Parathyroid adenoma (tissue), 2 donors: ENCODE data around the gene ZNF2.
A peak's percentile ranks its signal among the peaks of the same experiment; 100 is the strongest.

Source experiments
- H2AFZ ChIP-seq: fragments of 300-600 bp; sonication (generic); one replicate; pipeline ENCODE4 v1.7.0; 2017; ENCODE audit warnings: antibody characterized with exemption, mild to moderate bottlenecking
- H3K27ac ChIP-seq: fragments of 300-600 bp; sonication (generic); one replicate; pipeline ENCODE4 v1.7.0; 2017
- H3K27me3 ChIP-seq: fragments of 300-600 bp; sonication (generic); one replicate; pipeline ENCODE4 v1.7.0; 2017; ENCODE audit warnings: low read length; ENCODE audit not compliant: control insufficient read depth, insufficient read depth
- H3K36me3 ChIP-seq: fragments of 300-600 bp; sonication (generic); one replicate; pipeline ENCODE4 v1.7.0; 2017; ENCODE audit warnings: low read length; ENCODE audit not compliant: control insufficient read depth, insufficient read depth
- H3K4me1 ChIP-seq: fragments of 300-600 bp; sonication (generic); one replicate; pipeline ENCODE4 v1.7.0; 2017; ENCODE audit warnings: control low read depth
- H3K4me2 ChIP-seq: fragments of 300-600 bp; sonication (generic); one replicate; pipeline ENCODE4 v1.7.0; 2017; ENCODE audit warnings: low read length
- H3K4me3 ChIP-seq: fragments of 300-600 bp; sonication (generic); one replicate; pipeline ENCODE4 v1.7.0; 2017; ENCODE audit warnings: low read depth, low read length
- H3K79me2 ChIP-seq: fragments of 300-600 bp; sonication (generic); one replicate; pipeline ENCODE4 v1.7.0; 2017; ENCODE audit warnings: control low read depth
- H3K9ac ChIP-seq: fragments of 300-600 bp; sonication (generic); one replicate; pipeline ENCODE4 v1.7.0; 2017; ENCODE audit warnings: mild to moderate bottlenecking
- H3K9me3 ChIP-seq: fragments of 300-600 bp; sonication (generic); one replicate; pipeline ENCODE4 v1.7.0; 2017; ENCODE audit warnings: low read length; ENCODE audit not compliant: control insufficient read depth
- CTCF ChIP-seq: fragments of 300-600 bp; sonication (generic); IDR thresholded peaks from one replicate; pipeline ENCODE4 v1.7.0; 2017; ENCODE audit warnings: antibody characterized with exemption, mild to moderate bottlenecking
- donor health status: primary hyperparathyroidism.

The ZNF2 gene

GRCh38 chr2:95207111-95207961 lies 41.7 kb downstream of the ZNF2 start, which contains the start of gene ZNF892:
Gene ZNF892, plus strand, starts transcription at chr2:95207521. Its CDS starts 295 bp downstream, at chr2:95207816.
- Histone ChIP-seq H3K36me3 (no peaks in the 10 kb centered on the region), H3K27ac (peak within 1 kb of the TSS; percentile 79), H2AFZ (peak within 1 kb of the TSS; percentile 99), H3K9me3 (no peaks in the 10 kb centered on the region), H3K4me1 (peaks cover 3% of the 10 kb centered on the region), H3K4me3 (peak within 1 kb of the TSS; percentile 74), H3K4me2 (peak within 1 kb of the TSS; percentile 86), H3K79me2 (no peaks in the 10 kb centered on the region), H3K27me3 (no peaks in the 10 kb centered on the region), H3K9ac (peak within 1 kb of the TSS; percentile 33)
- peak; percentile 67 for TF ChIP-seq CTCF

GRCh38 chr2:95208106-95208505 lies 42.5 kb downstream of the ZNF2 start:
- H3K9me3 ChIP-seq = no peaks in the 10 kb centered on the region
- peaks cover 3% of the 10 kb centered on the region for H3K4me1 ChIP-seq
- peak overlapping the region; percentile 99 for H2AFZ ChIP-seq
- no peaks in the 10 kb centered on the region for H3K27me3 ChIP-seq
- H3K36me3 ChIP-seq = no peaks in the 10 kb centered on the region
- no peak overlapping the region for H3K9ac ChIP-seq
- peak overlapping the region; percentile 74 for H3K4me3 ChIP-seq
- peak overlapping the region; percentile 86 for H3K4me2 ChIP-seq
- TF ChIP-seq CTCF = no peak
- peak overlapping the region; percentile 79 for H3K27ac ChIP-seq
- no peaks in the 10 kb centered on the region for H3K79me2 ChIP-seq

GRCh38 chr2:95215018-95215612 lies 49.5 kb downstream of the ZNF2 start:
- TF ChIP-seq CTCF = no peak
- H3K36me3 ChIP-seq = no peaks in the 10 kb centered on the region
- H3K9ac ChIP-seq = no peak overlapping the region
- no peaks in the 10 kb centered on the region for H3K27me3 ChIP-seq
- H3K27ac ChIP-seq = no peak overlapping the region
- H3K4me1 ChIP-seq = no peaks in the 10 kb centered on the region
- no peak overlapping the region for H2AFZ ChIP-seq
- H3K4me3 ChIP-seq = no peak overlapping the region
- no peaks in the 10 kb centered on the region for H3K79me2 ChIP-seq
- H3K4me2 ChIP-seq = no peak overlapping the region
- no peaks in the 10 kb centered on the region for H3K9me3 ChIP-seq

GRCh38 chr2:95220449-95220848 lies 54.8 kb downstream of the ZNF2 start:
- Histone ChIP-seq H3K4me1 (no peaks in the 10 kb centered on the region), H3K9me3 (no peaks in the 10 kb centered on the region), H3K4me3 (no peak overlapping the region), H3K27ac (no peak overlapping the region), H3K27me3 (no peaks in the 10 kb centered on the region), H3K36me3 (no peaks in the 10 kb centered on the region), H2AFZ (no peak overlapping the region), H3K4me2 (no peak overlapping the region), H3K79me2 (no peaks in the 10 kb centered on the region), H3K9ac (no peak overlapping the region)
- no peak for TF ChIP-seq CTCF
